GM18520 (cell line): Measurements from ENCODE around the gene TTC23.
"Not testable (repeated sequence)": the region's sequence is repeated elsewhere in the genome, so short reads cannot be mapped to it uniquely, and the experiment has no call there.

Experiments
- ATAC-seq: cut with Tn5 transposase; IDR thresholded peaks from one replicate; pipeline ENCODE4 v1.9.1; 2021; ENCODE audit not compliant: unreplicated experiment

Gene TTC23

DNA sequence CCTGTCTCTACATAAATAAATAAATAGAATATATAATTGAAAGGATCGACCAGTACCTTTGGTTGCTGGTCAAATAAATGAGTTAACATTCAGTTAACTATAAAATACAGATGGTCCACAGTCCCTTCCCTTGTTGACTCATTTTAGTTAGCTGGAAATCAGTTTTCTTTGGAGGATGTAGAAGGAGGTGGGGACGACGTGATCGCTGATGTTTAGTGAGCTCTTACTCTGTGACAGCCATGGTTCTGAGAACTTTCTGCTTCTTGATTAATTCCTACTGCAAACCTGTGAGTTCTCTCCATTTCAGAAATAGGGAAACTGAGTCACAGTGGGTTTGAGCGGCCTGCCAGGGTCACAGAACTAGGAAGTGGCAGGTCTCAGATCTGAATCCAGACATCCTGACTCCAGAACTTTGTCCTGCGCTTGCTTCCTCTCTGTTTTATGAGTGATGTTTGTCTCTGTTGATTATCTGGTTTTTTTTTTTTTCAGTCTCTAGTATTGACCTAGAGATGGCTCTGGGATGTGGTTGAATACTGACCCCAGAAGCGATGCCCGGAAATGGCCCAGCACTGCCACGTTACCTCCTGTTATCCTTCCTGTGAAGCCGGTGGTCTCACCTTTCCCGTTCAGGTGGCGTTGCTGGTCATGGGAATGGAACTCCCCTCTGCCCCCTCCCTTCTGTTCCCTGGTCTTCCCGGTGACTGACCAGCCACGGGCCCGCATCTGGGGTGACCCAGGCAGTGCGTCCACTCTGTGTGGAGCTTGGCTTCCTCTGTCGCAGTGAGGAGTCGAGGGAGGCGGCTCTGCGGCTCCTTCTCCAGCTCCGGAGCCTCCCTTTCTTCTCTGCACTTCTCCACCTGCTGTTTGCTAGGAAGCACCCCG, 126.3 kb downstream of the TTC23 start:
- no peak for ATAC-seq

GRCh38 chr15:99121691-99122410, 127.5 kb downstream of the TTC23 start:
- no peak for ATAC-seq

GRCh38 chr15:99121207-99121606, 128.2 kb downstream of the TTC23 start:
- no peak for ATAC-seq

DNA sequence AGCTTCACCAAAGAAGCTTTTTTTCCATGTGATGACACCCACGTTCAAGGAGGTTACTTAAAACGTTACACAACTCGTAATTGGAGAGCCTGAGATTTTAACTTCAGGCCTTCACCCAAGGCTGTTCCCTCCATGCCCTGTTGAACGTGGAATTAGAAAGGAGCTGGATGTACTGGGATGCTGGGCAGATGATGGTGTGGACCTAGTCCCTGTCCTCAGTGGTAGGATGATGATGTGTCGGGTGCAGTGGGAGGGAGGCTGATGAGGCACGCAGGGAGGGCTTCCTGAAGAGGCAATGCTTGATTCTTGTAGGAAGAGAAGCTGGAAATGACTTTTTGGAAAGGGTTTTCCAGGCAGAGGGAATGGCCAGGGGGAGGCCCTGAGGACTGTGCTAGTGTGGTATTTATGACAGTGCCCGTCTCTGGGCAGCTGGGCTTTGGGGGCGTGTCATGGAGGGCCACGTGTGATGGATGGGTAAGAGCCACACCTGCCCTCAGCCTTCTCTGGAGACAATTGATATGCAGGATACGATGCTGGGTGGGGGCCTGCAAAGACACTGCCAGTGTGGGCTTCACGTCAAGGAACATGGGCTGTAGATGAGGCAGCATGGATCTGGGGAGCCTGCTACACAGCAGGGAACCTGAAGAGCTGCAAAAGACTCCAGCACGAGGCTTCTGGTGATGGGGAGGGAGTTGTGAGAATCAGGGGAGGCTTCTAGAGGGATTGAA, 129.2 kb downstream of the TTC23 start:
- no peak for ATAC-seq

GRCh38 chr15:99118801-99119546, 130.4 kb downstream of the TTC23 start:
- no peak for ATAC-seq

DNA sequence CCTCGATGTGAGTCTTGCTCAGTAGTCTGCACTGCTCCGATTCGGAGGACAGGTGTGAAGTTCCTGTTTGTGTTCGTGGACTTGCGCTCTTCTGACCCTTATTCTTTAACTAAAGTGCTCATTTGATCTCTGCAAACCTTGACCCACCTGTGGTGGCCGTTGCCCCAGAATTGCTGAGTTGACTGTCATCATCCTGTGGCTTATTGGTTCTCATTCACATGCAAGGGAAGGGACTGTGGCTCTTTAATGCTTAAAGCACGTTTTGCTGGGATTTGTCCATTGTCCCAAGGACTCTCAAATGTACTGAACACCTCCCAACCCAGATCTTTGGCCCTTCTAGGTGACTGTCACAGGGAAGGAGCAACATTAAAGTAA, 131.1 kb downstream of the TTC23 start:
- no peak for ATAC-seq

DNA sequence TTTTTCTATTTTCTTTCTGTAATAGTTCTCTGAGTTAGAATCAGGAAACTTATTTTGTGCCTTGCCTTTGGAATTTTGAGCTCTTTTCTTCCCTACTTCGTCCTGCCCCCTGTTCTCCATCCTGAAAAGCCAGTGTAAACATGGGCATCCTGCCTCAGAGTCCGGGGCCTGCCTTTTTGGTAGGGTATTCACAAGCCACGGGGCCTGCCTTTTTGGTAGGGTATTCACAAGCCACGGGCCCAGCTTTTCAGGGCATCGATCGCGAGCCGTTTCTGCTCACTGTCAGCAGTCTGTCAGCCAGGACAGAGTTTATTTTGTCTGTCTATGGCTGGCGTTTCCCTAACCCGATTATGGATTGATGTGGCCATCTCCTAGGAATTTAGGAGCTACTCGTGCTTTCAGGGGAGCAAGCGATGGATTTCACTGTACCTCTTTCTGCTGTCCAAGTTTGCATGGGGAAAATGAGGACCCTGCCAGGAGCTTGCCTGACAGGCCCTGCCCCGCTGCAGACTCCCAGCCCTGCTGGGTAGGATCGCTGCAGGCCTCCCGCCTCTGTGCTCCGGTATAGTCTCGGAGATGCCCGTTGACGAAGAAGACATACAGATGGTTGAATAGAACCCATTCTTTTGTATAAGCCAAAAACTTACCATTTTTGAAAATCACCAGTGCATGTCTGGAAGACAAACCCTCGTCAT, 131.7 kb downstream of the TTC23 start:
- no peak for ATAC-seq

GRCh38 chr15:99117111-99117510, 132.3 kb downstream of the TTC23 start:
- ATAC-seq, result no peak

DNA sequence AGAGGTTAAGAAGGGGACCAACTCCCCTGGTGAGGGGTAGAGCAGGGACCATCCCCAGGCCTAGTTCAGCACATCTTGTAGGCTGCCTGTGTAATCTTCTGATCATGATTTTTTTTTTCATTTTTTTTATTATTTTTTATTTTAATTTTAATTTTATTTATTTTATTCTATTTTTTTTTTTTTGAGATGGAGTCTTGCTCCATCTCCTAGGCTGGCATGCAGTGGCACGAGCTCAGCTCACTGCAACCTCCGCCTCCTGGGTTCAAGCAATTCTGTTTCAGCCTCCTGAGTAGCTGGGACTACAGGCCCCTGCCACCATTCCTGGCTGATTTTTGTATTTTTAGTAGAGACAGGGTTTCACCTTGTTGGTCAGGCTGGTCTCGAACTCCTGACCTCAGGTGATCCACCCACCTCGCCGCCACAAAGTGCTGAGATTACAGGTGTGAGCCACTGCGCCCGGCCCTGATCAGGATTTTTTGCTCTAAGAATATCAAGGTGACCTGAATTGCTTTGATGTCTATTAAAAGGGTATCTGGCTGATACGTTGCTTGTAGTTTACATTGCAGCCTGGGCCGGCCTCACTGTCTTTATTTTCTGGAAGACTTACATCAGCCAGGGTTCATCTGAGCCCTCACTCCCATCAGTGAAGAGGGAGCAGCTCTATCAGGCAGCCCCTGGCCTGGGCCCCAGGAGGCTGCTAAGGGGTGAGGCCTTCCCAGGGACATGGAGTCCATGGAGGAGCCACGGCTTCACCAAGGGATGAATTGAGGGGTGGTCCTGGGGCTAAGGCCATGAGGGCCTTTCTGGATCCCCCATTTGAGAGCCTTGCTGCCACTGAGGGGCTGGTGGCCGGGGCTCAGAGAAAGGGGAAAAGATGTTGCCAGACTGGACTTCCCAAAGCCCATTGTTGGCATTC, 133.8 kb downstream of the TTC23 start:
- ATAC-seq, result no peak

DNA sequence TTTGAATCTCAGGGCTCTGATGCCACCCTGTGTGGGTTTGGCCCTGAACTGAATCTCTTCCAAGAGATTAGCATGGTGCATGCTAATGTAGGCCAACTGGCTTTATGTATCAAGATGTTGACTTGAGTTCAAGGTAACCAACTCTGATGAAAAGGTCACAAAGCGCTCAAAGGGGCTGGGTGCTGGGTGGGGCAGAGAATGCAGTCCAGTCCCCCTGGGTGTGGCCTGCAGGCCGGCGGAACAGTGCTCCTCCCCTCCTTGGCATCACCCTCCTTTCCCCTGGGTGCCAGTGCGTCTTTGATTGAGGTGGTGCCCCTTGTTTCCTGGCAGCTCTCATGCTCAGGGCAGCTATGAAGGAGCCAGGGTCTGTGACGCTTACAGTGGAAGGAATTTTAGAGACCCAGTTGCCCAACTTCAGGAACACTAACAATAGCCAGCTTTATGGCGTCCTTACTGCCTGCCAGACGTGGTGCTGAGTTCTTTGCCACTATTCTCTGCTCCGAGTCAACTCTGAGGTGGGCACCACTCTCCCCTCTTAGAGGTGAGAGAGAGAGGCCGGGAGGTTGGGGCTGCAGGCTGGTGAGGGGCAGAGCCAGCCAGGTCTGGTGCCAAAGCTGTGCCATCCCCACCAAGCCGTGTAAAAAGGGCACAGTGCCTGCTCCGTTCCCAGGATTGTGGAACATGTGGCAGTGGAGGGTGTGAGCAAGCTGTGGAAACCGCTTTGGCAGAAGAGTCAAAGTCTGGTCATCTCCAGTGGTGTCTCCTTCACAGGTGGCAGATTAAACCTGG, 134.7 kb downstream of the TTC23 start:
- no peak for ATAC-seq

DNA sequence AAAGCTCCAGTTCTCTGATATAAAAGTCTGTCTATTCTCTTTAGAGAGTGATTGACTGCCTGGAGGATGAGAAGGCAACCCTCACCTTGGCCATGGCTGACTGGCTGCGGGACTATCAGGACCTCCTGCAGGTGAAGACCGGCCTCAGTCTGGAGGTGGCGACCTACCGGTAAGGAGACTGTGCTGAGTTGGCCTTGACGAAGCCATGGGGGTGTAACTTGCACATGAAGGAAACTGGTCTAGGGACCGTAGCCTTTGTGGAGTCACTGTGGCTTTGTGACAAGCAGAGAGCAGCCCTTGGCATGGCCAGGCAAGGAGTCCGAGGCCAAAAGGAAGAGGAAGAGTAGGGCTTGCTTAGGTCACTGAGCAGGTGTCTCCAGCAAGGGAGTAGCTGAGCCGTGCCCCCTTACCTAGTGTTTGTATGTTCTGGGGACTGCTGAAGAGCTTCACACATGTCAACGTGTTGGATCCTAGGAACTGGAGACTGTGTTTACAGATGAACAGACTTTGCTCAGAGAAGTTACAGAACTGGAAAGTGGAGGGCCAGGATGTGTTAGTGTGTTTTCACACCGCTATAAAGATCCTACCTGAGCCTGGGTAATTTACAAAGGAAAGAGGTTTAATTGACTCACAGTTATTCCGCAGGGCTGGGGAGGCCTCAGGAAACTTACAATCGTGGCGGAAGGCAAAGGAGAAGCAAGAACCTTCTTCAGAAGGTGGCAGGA, 135.7 kb downstream of the TTC23 start:
- no peak for ATAC-seq

DNA sequence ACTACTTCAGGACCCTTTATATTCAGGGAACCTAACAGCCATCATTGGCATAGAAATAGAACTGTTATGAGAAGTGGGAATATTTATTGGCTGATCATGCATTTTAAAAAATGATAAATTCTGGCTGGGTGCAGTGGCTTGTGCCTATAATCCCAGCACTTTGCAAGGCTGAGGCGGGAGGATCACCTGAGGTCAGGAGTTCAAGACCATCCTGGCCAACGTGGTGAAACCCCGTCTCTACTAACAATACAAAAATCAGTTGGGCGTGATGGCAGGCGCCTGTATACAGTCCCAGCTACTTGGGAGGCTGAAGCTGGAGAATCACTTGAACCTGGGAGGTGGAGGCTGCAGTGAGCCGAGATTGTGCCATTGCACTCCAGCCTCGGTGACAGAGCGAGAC, 137.7 kb downstream of the TTC23 start:
- ATAC-seq, result not testable (repeated sequence)

GRCh38 chr15:99110581-99111320, 138.6 kb downstream of the TTC23 start:
- no peak for ATAC-seq

GRCh38 chr15:99110093-99110492, 139.3 kb downstream of the TTC23 start:
- ATAC-seq, result no peak

GRCh38 chr15:99109555-99110021, 139.8 kb downstream of the TTC23 start:
- ATAC-seq, result no peak

GRCh38 chr15:99108993-99109392, 140.4 kb downstream of the TTC23 start:
- no peak for ATAC-seq
